A673 (cell line): ENCODE measurements around the gene LCA5.

ENCODE experiments used
- EZH2 ChIP-seq: fragments of 200-600 bp; sonication (generic); IDR thresholded peaks from 2 replicates; pipeline ENCODE4 v1.6.1; 2017; ENCODE audit warnings: borderline replicate concordance, low read depth, mild to moderate bottlenecking, mixed read lengths, antibody characterized with exemption, low read length; ENCODE audit not compliant: poor library complexity, severe bottlenecking
- TF ChIP-seq, protein P1 (sequence below): fragments of 300-800, 200-600 bp; sonication (generic); conservative IDR thresholded peaks from 2 replicates; pipeline ENCODE4 v1.5.1; 2017; ENCODE audit warnings: low read depth, mild to moderate bottlenecking, antibody characterized with exemption, low read length, moderate library complexity, mixed read lengths

GRCh38 chr6:79559706-79560105 lies 22.5 kb upstream of the LCA5 start:
- TF ChIP-seq, protein P1, sequence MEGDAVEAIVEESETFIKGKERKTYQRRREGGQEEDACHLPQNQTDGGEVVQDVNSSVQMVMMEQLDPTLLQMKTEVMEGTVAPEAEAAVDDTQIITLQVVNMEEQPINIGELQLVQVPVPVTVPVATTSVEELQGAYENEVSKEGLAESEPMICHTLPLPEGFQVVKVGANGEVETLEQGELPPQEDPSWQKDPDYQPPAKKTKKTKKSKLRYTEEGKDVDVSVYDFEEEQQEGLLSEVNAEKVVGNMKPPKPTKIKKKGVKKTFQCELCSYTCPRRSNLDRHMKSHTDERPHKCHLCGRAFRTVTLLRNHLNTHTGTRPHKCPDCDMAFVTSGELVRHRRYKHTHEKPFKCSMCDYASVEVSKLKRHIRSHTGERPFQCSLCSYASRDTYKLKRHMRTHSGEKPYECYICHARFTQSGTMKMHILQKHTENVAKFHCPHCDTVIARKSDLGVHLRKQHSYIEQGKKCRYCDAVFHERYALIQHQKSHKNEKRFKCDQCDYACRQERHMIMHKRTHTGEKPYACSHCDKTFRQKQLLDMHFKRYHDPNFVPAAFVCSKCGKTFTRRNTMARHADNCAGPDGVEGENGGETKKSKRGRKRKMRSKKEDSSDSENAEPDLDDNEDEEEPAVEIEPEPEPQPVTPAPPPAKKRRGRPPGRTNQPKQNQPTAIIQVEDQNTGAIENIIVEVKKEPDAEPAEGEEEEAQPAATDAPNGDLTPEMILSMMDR, result no peak
- no peak for TF ChIP-seq EZH2
